ENCODE measurements around the gene USPL1.
A peak's percentile ranks its signal among the peaks of the same experiment; 100 is the strongest.

USPL1 gene

GRCh38 chr13:30618930-30619279, 1.2 kb downstream of the USPL1 start:
- DNase-seq (ENCODE audit: low read depth, low spot score), result no peak
- POLR2A ChIA-PET, result interaction anchor here (0.6 kb wide), 1 partner anchor 266 kb away, joined by 3 read pairs; no protein-coding TSS in a partner anchor
- CTCF ChIA-PET, result interaction anchor here (0.6 to 1.5 kb wide), 4 partner anchors 10 to 246 kb away, joined by 3 to 7 read pairs (median 3); no protein-coding TSS in a partner anchor
- TF ChIP-seq, protein P1, sequence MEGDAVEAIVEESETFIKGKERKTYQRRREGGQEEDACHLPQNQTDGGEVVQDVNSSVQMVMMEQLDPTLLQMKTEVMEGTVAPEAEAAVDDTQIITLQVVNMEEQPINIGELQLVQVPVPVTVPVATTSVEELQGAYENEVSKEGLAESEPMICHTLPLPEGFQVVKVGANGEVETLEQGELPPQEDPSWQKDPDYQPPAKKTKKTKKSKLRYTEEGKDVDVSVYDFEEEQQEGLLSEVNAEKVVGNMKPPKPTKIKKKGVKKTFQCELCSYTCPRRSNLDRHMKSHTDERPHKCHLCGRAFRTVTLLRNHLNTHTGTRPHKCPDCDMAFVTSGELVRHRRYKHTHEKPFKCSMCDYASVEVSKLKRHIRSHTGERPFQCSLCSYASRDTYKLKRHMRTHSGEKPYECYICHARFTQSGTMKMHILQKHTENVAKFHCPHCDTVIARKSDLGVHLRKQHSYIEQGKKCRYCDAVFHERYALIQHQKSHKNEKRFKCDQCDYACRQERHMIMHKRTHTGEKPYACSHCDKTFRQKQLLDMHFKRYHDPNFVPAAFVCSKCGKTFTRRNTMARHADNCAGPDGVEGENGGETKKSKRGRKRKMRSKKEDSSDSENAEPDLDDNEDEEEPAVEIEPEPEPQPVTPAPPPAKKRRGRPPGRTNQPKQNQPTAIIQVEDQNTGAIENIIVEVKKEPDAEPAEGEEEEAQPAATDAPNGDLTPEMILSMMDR (IDR thresholded peaks at IDR 0.05; ENCODE audit: insufficient read depth, low read length, missing control alignments), result no peak
- peak overlapping the region; percentile 93 for H3K4me3 ChIP-seq (ENCODE audit: low read depth, low read length)

DNA sequence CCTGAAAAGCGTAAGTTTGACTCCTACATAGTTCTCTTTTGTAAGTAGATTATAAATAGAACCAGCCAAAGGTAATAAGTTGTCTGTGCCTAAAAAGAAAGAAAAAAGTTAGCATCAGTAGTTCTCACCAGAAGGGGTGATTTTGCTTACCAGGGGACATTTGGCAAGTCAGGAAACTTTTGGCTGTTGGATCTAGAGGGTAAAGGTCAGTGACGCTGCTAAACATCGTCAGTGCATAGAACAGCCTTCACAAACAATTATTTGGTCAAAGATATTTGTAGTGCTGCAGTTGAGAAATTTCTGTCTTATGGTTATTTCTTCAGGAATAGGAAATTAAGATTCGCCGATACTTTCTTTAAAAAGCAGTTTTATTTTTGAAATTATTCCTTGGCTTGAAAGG, 2.0 kb downstream of the USPL1 start:
- TF ChIP-seq, protein P1 (IDR thresholded peaks at IDR 0.05; ENCODE audit: insufficient read depth, low read length, missing control alignments), result no peak
- peak overlapping the region; percentile 93 for H3K4me3 ChIP-seq (ENCODE audit: low read depth, low read length)
- POLR2A ChIA-PET, result no interaction called here
- DNase-seq (ENCODE audit: low read depth, low spot score), result no peak
- CTCF ChIA-PET, result no interaction called here

- POLR2A ChIA-PET, result no interaction called here
- H3K4me3 ChIP-seq (ENCODE audit: low read depth, low read length), result no peak overlapping the region
These were observed 3.2 kb downstream of the USPL1 start for GRCh38 chr13:30620941-30621340.

GRCh38 chr13:30622551-30622950, 4.8 kb downstream of the USPL1 start:
- no peak for DNase-seq (ENCODE audit: low read depth, low spot score)
- TF ChIP-seq, protein P1 (IDR thresholded peaks at IDR 0.05; ENCODE audit: insufficient read depth, low read length, missing control alignments), result no peak
- POLR2A ChIA-PET, result no interaction called here
- CTCF ChIA-PET, result interaction anchor here (0.9 to 1.4 kb wide), 3 partner anchors 42 to 181 kb away, joined by 3 to 5 read pairs (median 3); no protein-coding TSS in a partner anchor
- H3K4me3 ChIP-seq (ENCODE audit: low read depth, low read length), result no peak overlapping the region

More at GRCh38 chr13:30620941-30621340, 3.2 kb downstream of the USPL1 start:
- DNase-seq (ENCODE audit: low read depth, low spot score), result no peak
- CTCF ChIA-PET, result interaction anchor here (0.8 to 1.5 kb wide), 2 partner anchors 182 to 392 kb away, joined by 3 read pairs; no protein-coding TSS in a partner anchor
- TF ChIP-seq, protein P1 (IDR thresholded peaks at IDR 0.05; ENCODE audit: insufficient read depth, low read length, missing control alignments), result no peak

GRCh38 chr13:30623392-30623791, 5.7 kb downstream of the USPL1 start:
- no peak for DNase-seq (ENCODE audit: low read depth, low spot score)
- TF ChIP-seq, protein P1 (IDR thresholded peaks at IDR 0.05; ENCODE audit: insufficient read depth, low read length, missing control alignments), result no peak
- POLR2A ChIA-PET, result no interaction called here
- CTCF ChIA-PET, result interaction anchor here (0.9 to 1.4 kb wide), 2 partner anchors 43 to 180 kb away, joined by 3 read pairs; no protein-coding TSS in a partner anchor
- H3K4me3 ChIP-seq (ENCODE audit: low read depth, low read length), result no peak overlapping the region

GRCh38 chr13:30624630-30625029, 6.9 kb downstream of the USPL1 start:
- TF ChIP-seq, protein P1 (IDR thresholded peaks at IDR 0.05; ENCODE audit: insufficient read depth, low read length, missing control alignments), result no peak
- no peak for DNase-seq (ENCODE audit: low read depth, low spot score)
- H3K4me3 ChIP-seq (ENCODE audit: low read depth, low read length), result no peak overlapping the region
- POLR2A ChIA-PET, result no interaction called here
- CTCF ChIA-PET, result no interaction called here

Data from AG04449 (cell line).